NCI-H1417 (cell line): Measurements from ENCODE around the gene LANCL2.
"Not testable (repeated sequence)": the region's sequence is repeated elsewhere in the genome, so short reads cannot be mapped to it uniquely, and the experiment has no call there.

ENCODE experiments used
- DNase-seq, 3 experiments: peaks; one replicate each; lab custom pipeline; 2025; lab: John Stamatoyannopoulos, UW

LANCL2 gene

DNA sequence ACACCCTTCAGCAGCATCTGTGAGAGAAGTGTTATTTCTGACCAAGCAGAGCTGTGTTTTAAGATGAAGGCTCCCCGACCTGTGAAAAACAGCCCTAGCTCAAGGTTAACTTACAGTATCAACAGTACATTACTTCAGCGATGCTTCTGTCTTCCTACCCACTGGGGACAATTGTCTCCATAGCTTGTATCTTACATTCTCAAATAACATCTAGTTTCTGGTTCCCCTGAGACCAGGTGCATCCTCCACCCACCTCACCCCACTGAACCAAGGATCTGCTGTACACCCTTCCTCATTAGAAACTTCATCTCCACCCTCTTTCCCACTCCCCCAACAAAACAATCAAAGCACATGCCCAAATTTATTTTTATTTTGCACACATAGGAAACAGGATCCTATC lies 105.1 kb downstream of the LANCL2 start:
- no peak for DNase-seq

GRCh38 chr7:55471594-55471993 lies 106.5 kb downstream of the LANCL2 start:
- not testable (repeated sequence) for DNase-seq

DNA sequence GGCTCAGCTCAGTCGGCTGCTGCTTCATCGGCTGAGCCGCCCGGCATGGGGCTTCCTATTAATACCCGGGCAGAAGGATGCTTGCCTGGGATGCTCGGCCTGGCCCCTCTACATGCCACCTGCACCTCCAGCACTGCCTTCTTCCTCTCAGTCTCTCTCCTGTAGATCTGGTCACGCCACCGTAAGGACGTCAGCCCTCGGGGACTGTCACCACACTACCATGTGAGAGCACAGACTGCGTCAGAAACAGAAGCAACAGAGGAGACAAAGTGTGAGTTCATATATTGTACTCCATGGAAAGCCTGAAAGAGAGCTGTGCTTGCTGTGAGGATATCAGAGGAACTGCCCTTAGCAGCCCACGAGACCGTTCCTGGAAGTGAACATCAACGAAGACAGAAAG lies 107.3 kb downstream of the LANCL2 start:
- not testable (repeated sequence) for DNase-seq

DNA sequence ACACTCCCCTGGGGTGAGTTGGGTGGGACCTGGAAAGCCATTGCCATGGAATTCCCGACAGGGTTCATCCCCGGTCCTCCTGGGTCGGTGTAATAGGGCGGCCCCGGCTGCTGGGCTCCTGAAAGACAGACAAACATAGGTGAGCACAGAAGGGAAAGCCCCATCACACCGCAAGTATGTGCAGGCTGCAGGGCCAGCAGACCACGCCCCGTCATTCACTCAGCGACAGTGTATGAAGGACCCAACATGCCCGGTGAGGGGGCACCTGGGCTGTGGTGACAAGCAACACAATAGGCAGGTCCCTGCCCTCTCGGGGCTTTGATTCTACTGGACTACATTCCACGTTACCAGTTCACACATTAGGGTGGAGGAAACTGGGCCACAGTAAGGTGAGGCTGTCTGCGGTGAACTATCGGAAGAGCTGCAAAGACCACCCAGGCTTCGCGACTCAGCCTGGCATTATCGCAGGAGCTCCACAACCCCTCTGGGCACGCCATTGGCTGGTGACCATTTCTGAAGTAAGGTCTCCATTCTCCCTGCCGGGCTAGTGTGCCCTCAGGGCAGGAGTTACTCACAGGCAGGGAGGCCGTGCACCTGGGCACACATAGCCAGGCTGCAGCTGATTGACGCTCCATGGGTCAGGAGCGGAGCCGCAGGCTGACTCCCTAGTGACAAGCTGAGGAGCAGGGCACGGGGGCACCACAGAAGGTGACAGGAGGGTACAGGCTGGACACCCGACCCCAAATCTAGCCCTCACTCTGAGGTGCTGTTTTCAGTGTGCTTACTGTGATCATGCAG lies 108.0 kb downstream of the LANCL2 start:
- peak in 2 of 3 experiments; percentile 9 to 32 for DNase-seq

DNA sequence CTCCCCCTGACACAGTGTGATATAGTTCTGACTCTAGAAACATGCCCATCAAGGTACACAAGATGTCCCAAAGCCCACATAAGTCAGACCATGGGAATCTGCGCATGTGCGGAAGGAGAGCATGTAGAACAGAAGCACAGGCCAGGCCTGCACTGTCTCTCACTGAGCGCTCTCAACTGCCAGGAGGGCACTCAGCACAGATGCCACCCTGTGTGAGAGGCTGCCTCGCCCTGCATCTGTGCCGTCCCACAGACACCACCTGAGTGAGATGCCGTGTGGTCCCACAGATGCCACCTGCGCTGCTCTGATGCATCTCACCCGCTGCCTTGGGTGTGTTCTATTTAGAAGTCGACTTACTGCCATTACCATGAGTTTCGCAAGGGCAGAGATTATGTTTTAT lies 108.8 kb downstream of the LANCL2 start:
- no peak for DNase-seq

DNA sequence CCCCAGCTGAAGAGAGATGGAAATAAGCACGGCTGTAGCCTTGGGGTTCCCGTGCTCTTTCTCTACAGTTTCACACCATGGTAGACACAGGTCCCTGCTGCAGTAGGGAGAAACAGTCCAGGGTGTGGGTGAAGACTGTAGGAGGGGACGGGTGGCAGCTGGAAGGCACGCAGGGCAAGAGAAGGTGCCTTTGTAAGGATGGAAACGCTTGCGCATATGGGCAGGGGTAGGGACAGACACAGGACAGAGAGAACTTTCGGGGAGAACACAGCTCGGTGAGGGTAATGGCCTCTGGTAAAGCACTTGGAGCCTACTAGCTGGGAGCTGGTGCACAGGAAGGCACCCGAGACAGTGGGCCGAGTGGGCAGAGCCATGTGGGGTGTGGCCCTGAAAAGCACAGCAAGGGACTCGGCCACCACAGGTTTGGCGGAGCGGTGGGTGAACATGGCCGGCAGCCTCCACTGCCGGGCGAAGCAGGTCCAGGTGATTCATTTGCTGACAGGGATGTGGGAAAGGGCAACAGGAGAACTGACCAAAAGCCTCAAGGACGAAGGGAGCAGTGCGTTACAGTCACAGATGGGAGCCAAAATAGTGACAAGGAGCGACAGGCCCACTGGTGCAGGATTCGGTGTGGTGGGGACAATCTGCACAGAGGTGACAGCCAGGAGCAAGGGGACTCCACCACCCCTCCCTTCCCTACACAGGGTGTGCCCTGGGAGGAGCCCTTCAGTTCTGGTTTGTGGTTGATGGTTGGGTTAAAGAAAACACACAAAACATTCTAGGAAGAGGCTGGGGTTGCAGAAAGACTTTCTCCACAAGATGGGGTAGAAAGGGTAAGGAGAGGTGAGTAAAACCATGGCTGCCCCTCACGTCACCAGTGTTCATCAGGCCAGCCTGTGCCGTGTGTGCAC lies 110.1 kb downstream of the LANCL2 start:
- DNase-seq = no peak

DNA sequence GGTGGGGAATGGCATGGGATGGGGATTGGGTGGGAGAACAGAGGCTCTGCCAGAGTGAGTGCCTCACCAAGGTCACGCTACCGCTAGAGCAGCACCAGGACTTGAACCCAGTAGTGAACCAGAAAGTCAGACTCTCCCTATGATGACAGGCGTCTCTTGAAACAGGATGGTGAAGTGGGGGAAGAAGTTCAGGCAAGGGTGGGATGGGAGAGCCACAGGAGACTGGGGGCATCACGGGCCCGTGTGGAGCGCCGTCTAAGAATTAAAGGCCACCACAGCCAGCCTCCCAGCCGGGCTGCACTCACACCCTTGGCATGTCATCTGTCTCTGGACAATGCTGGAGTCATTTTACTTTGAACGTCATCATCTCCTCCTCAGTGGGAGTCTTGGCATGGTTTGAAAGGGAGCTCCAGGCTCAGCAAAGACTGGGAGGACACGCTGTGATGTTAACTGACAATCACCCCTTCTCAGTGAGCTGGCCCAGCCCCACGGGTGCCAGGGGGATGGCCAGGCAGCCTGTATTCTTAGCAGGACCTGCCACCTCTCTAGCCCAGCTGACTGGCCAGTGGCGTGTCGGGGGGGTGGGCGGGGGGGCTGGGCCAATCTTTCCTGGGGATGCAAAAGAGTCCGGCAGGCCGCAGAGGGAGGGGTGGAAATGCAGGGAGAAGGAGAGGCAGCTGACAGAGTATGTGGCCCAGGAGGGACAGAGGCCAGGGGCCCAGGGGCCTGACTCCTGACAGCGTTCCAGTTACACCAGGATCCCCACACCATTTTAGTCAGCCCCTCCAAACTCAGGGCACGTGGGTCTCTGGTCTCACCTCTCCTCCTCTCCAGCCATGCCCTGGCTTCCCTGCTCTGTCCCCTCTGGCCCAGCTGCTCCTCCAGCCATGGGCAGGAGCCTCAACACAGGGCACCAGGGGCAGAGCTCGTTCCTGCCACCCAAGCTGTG lies 111.0 kb downstream of the LANCL2 start:
- DNase-seq = no peak

DNA sequence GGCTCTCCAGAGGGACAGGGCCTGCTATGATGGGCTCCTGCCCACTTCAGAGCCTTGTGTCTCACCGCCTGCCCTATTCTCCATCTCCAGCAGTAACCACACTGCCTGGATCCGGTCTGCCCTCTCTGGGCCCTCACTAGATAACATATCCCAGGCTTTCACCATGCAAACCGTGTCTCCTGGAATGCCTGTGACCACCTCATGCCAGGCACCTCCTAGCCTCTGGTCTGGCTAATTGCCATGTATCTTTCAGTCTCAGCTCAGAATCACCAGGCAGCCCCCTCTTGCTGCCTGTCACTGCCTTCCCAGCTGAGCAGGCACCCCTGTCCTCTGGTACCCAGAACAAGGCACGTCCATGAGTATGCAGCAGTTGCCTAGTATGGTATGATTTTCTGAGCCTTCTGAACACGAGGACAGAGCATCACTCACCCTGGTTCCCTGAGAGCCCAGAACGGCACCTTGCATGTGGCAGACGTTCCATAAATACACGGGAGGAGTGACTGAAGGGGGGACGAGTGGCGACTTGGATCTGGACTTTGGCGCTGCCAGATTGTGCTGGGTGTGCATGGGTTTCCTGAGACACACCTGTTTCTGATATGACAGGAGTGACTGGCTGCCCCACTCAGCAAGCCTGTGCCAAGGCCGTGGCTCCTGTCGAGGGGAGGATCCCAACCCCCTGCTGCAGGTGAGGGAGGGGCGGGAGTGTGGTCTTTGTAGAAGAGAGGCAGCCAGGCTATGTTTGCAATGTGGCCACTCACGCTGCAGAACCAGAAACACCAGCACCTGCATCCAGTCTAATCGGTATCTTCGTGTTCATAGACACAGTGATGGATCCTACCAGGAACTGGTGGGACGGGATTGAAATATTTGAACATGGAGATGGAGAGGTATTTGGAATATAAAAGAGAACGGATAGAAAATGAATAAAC lies 112.0 kb downstream of the LANCL2 start:
- DNase-seq = no peak

GRCh38 chr7:55477781-55478374 lies 112.7 kb downstream of the LANCL2 start:
- no peak for DNase-seq

DNA sequence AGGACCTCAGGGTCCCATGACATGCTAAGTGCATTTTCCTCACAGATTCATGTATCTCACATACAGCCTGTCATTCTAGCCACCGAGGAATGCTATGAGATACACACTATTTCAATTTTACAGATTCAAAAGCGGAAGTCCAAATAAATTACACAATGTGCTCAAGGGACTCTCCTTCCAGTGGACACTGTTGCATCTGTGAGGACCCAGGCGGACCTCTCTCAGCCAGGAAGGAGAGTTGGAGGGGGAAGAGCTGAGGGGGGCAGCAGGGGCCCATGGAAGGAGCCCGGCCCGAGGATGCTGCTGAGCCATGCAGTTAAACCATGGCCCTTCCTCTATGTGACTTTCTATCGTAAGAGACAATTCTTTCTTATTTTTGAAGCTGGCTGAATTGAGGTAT lies 113.6 kb downstream of the LANCL2 start:
- DNase-seq = no peak

- no peak for DNase-seq
Observed at GRCh38 chr7:55481155-55481554, 116.0 kb downstream of the LANCL2 start.

DNA sequence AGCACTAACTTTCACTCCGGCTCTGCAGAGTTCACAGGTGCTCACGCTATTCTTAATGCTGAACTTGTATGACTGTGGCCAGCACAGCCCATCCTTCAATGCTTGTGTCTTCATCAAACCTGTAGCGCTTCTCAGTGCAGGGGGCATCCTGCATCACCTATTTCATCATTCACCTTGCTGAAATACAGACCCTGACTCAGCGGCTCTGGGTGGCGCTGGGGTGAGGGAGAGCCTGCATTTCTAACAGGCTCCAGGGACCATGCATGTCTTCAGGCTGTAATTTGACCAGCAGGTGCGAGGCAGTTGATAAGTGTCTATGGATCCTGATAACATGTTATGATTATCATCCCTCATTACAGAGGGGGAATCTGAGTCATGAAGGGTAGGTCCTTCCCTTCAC lies 117.9 kb downstream of the LANCL2 start:
- DNase-seq = peak in 2 of 3 experiments; percentile 12 to 35
